ENCODE data around the gene INS.

Gene INS

DNA sequence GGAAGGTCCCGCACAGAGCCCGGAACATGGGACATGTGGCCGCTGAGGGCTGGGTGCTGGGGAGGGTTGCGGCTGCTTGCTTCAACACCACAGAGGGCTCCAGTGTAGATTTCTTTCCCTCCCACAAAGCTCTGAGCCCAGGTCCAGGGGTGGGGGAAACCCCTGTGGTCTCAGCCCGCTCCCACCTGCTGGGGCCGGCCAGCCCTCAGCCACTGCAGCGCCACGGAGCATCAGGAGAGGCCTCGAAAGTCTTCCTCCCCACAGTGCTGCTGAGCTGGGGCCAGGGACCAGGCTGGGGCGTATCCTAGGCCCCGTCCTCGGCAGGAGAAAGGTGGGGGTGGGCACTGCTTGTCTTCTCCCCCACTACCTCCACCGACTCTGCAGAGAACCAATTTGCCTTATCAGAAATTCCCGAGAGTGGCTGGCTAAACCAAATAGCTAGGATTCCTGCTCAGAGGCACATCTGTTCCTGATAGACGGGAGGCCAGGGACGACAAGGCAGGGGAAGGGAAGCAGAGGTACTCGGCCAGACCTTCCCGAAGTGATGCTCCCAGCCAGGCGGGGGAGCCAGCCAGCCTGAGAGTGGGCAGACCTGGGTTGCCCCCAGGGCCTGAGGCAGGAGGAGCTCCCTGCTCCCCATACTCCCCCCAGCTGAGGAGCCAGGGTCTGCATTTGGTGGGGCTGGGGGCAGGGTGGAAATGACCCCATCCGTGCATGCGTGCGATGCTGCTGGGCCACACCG, 40.5 kb downstream of the INS start:
- Histone ChIP-seq H3K27me3 (ENCODE audit: control insufficient read depth, insufficient read depth, low read length) (peaks cover 7% of the 10 kb centered on the region; the same call in 1 of the 2 replicates), H3K4me1 (ENCODE audit: control insufficient read depth, insufficient read depth, low read length) (peaks cover 14% of the 10 kb centered on the region; the same call in 1 of the 2 replicates), H3K9me3 (ENCODE audit: control insufficient read depth, insufficient read depth, low read depth, low read length) (peaks cover 22% of the 10 kb centered on the region), H3K4me3 (ENCODE audit: low read depth, low read length) (no peak overlapping the region), H3K27ac (ENCODE audit: low read depth, low read length) (no peak overlapping the region), H3K36me3 (ENCODE audit: control insufficient read depth, insufficient read depth, low read length) (no peaks in the 10 kb centered on the region), H3K9ac (ENCODE audit: low read length) (no peak overlapping the region)

DNA sequence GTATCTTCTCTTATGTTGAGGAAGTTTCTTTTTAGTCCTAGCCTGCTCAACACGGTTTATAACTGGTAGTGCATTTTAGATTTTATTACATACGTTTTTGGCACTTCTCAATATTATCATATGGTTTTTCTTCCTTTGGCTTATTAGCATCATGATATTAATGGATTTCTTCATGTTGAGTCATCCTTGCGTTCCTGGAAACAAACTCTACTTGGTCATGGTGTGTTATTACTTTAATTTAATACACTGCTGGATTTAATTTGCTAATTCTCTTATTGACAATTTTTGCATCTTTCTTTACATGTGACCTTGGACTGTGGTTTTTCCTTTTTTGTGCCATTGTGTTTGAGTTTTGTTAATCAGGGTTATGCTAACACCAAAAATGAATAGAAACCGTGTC, 42.3 kb downstream of the INS start:
- H3K4me1 ChIP-seq (ENCODE audit: control insufficient read depth, insufficient read depth, low read length), result peaks cover 14% of the 10 kb centered on the region; the same call in 1 of the 2 replicates
- peaks cover 7% of the 10 kb centered on the region; the same call in 1 of the 2 replicates for H3K27me3 ChIP-seq (ENCODE audit: control insufficient read depth, insufficient read depth, low read length)
- no peaks in the 10 kb centered on the region for H3K36me3 ChIP-seq (ENCODE audit: control insufficient read depth, insufficient read depth, low read length)
- no peak overlapping the region for H3K4me3 ChIP-seq (ENCODE audit: low read depth, low read length)
- no peak overlapping the region for H3K9ac ChIP-seq (ENCODE audit: low read length)
- H3K27ac ChIP-seq (ENCODE audit: low read depth, low read length), result no peak overlapping the region
- peaks cover 22% of the 10 kb centered on the region for H3K9me3 ChIP-seq (ENCODE audit: control insufficient read depth, insufficient read depth, low read depth, low read length)

DNA sequence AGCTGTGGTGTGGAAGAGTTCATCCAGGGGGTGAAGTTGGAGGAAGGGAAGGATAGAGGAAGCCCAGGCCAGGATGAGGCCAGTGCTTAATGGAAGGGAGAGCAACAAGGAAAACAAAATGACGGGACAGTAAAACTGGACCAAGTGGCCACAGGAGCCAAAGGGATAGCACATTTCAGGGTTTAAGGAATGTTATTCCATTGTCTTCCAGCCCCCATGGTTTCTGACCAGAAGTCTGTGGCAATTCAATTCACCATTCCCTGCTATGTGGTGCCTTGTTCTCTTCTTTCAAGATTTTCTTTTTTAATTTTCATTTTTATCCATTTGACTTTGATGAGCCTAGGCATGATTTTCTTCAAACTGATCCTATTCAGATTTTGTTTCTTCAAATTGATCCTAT, 44.3 kb downstream of the INS start:
- H3K4me1 ChIP-seq (ENCODE audit: control insufficient read depth, insufficient read depth, low read length), result peaks cover 6% of the 10 kb centered on the region; the same call in 1 of the 2 replicates
- H3K9ac ChIP-seq (ENCODE audit: low read length), result no peak overlapping the region
- no peaks in the 10 kb centered on the region for H3K36me3 ChIP-seq (ENCODE audit: control insufficient read depth, insufficient read depth, low read length)
- peaks cover 22% of the 10 kb centered on the region for H3K9me3 ChIP-seq (ENCODE audit: control insufficient read depth, insufficient read depth, low read depth, low read length)
- peaks cover 3% of the 10 kb centered on the region; the same call in 1 of the 2 replicates for H3K27me3 ChIP-seq (ENCODE audit: control insufficient read depth, insufficient read depth, low read length)
- H3K4me3 ChIP-seq (ENCODE audit: low read depth, low read length), result no peak overlapping the region
- no peak overlapping the region for H3K27ac ChIP-seq (ENCODE audit: low read depth, low read length)

DNA sequence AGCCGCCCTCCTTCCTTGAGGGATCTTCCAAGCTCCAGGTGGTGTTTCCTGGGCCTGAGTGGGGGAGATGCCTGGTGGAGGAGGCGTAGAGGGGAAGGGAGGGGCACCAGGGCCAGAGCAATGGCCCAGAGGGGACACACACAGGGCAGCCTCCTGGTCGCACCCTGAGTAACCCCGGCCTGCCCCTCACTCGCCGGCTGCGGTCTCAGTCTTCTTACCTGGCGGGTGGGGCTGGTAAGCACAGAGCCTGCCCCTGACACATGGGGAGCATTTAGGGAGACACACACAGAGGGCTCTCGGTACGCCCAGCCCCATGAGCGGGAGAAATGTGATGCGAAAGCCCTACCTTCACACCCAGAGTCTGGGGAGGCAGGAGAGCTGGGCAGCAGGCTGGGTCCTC, 45.7 kb downstream of the INS start:
- Histone ChIP-seq H3K4me3 (ENCODE audit: low read depth, low read length) (no peak overlapping the region), H3K36me3 (ENCODE audit: control insufficient read depth, insufficient read depth, low read length) (no peaks in the 10 kb centered on the region), H3K4me1 (ENCODE audit: control insufficient read depth, insufficient read depth, low read length) (peaks cover 3% of the 10 kb centered on the region; the same call in 1 of the 2 replicates), H3K9me3 (ENCODE audit: control insufficient read depth, insufficient read depth, low read depth, low read length) (peaks cover 22% of the 10 kb centered on the region), H3K27me3 (ENCODE audit: control insufficient read depth, insufficient read depth, low read length) (no peaks in the 10 kb centered on the region), H3K9ac (ENCODE audit: low read length) (no peak overlapping the region), H3K27ac (ENCODE audit: low read depth, low read length) (no peak overlapping the region)

DNA sequence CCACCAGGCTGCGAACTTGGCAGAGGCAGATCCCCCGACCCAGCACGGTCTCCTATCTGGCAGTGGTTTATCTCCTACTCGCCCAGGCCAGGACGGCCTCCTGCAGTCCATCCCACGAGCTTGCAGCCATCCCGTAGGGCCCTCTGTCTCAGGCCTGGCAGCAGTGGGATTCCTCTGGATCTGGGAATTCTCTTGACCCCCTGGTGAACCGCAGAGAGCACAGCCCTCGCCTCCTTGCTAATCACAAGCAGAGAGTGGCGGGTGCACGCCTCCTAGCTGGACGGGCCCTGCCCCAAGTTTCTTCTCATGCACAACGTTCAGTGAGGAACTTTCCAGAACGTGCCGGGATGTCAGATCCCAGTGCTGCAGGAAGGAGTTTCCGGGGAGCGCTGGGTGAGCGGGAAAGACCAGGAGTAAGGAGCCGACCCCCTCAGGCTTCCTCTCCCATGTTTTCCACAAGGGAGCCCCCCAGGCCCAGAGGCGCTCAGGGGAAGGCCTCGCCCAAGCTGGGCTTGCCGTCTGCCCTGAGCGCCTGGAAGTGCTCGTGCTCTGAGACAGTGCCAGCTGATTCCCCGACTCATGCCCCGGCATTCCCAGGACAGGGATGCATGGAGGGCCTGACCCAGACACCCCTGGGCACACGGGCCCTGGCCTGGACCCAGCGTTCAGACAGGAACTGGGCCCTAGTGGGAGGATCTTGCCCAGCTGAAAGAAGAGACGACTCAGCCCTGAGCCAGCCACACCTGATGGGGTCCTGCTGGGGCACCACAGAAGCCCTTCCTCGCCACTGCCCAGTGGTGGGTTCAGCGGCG, 46.4 kb downstream of the INS start:
- Histone ChIP-seq H3K4me1 (ENCODE audit: control insufficient read depth, insufficient read depth, low read length) (peaks cover 2% of the 10 kb centered on the region), H3K27ac (ENCODE audit: low read depth, low read length) (no peak overlapping the region), H3K27me3 (ENCODE audit: control insufficient read depth, insufficient read depth, low read length) (no peaks in the 10 kb centered on the region), H3K4me3 (ENCODE audit: low read depth, low read length) (no peak overlapping the region), H3K36me3 (ENCODE audit: control insufficient read depth, insufficient read depth, low read length) (no peaks in the 10 kb centered on the region), H3K9ac (ENCODE audit: low read length) (no peak overlapping the region), H3K9me3 (ENCODE audit: control insufficient read depth, insufficient read depth, low read depth, low read length) (peaks cover 22% of the 10 kb centered on the region)

DNA sequence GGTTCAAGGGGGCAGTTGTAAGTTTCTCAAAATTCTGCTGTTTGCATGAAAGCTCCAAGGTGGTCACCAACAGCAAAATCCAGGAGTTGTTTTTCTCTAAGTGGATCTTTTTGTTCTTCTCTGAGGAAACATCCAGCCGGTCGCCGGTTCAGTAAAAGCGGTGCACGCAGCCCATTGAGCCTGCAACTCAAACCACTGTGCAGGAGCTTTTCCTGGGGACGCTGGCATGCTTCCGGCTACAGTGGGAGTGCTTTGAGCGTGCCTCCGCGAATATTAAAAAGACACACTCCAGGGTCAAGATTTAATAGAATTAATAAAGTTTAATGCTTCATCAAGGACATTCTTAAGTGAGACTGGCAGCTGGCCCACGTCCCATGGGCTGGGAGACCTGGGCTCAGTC, 47.2 kb downstream of the INS start:
- H3K9me3 ChIP-seq (ENCODE audit: control insufficient read depth, insufficient read depth, low read depth, low read length), result peaks cover 22% of the 10 kb centered on the region
- no peak overlapping the region for H3K4me3 ChIP-seq (ENCODE audit: low read depth, low read length)
- H3K9ac ChIP-seq (ENCODE audit: low read length), result no peak overlapping the region
- peaks cover 5% of the 10 kb centered on the region for H3K4me1 ChIP-seq (ENCODE audit: control insufficient read depth, insufficient read depth, low read length)
- no peak overlapping the region for H3K27ac ChIP-seq (ENCODE audit: low read depth, low read length)
- no peaks in the 10 kb centered on the region for H3K27me3 ChIP-seq (ENCODE audit: control insufficient read depth, insufficient read depth, low read length)
- H3K36me3 ChIP-seq (ENCODE audit: control insufficient read depth, insufficient read depth, low read length), result no peaks in the 10 kb centered on the region

DNA sequence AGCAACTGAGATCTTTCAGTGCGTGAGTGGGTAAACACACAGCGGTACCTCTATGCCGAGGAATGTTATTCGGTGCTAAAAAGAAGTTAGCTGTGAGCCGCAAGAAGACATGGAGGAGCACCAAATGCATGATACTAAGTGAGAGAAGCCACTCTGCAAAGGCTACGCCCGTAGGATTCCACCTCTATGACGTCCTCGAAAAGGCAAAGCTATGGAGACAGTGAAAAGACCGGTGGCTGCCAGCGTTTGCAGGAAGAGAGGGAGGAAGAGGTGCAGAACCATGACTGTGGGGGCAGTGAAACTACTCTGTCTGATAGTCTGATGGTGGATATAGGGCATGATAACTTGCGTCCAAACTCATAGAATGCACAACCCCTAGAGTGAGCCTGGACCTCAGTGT, 50.5 kb downstream of the INS start:
- no peak overlapping the region for H3K4me3 ChIP-seq (ENCODE audit: low read depth, low read length)
- no peak overlapping the region for H3K27ac ChIP-seq (ENCODE audit: low read depth, low read length)

More for the DNA sequence above, 50.5 kb downstream of the INS start:
- Histone ChIP-seq H3K9ac (ENCODE audit: low read length) (no peak overlapping the region), H3K27me3 (ENCODE audit: control insufficient read depth, insufficient read depth, low read length) (0 out of 2 replicates have a peak, but pooled peaks cover 3% of the 10 kb centered on the region), H3K4me1 (ENCODE audit: control insufficient read depth, insufficient read depth, low read length) (peaks cover 5% of the 10 kb centered on the region), H3K9me3 (ENCODE audit: control insufficient read depth, insufficient read depth, low read depth, low read length) (peaks cover under 1% of the 10 kb centered on the region; the same call in 1 of the 2 replicates), H3K36me3 (ENCODE audit: control insufficient read depth, insufficient read depth, low read length) (no peaks in the 10 kb centered on the region)
